ENCODE measurements around the gene ADIG. TPM values are rescaled to one million over a fixed set of nuclear protein-coding genes. Genes with fewer than 3 reads are reported as not detected.
A peak's percentile ranks its signal among the peaks of the same experiment; 100 is the strongest.

The ADIG gene
- total and polyA plus RNA-seq, 2 donors (not counting 1 experiment from before 2014, with no cell fraction given): not detected

DNA sequence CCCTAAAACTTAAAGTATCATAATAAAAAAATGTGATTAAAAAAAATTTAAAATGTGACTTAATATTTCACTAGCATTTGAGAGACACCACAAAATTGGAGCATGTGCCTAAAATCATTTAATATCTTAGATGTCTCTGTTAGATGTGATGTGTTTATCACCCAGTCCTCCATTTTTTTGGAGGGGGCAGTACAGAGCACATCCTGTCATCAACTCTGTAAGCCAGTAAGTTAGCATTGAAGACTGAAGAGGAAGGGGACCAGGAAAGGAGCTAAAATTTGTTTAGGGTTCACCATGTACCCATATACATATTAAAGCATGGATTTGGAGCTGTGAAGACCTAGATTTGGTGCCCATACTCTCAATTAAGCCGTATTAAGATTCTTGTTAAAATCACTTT is 30.7 kb upstream of the ADIG start:
- Histone ChIP-seq H3K9me3 (ENCODE audit: control insufficient read depth, insufficient read depth, low read depth, low read length) (no peaks in the 10 kb centered on the region), H2AFZ (ENCODE audit: low read length) (no peak overlapping the region), H3K9ac (ENCODE audit: insufficient read depth, low read length) (no peak overlapping the region), H3K27ac (ENCODE audit: insufficient read depth, low read length) (no peak overlapping the region), H3K4me2 (ENCODE audit: extremely low read depth, insufficient read depth, low read length) (no peak overlapping the region), H3K27me3 (ENCODE audit: control insufficient read depth, insufficient read depth, low read length) (no peaks in the 10 kb centered on the region), H4K20me1 (ENCODE audit: control insufficient read depth, extremely low read depth, insufficient read depth, low read length) (no peaks in the 10 kb centered on the region), H3K4me3 (replicated peaks in 1 of 4; ENCODE audit: control extremely low read depth in 1 of 4, insufficient read depth in 1 of 4, low read depth in 3 of 4, low read length in 4 of 4) (no peak overlapping the region), H3K36me3 (ENCODE audit: control insufficient read depth, insufficient read depth, low read length) (peaks cover 21% of the 10 kb centered on the region), H3K79me2 (ENCODE audit: control insufficient read depth, insufficient read depth, low read length) (no peaks in the 10 kb centered on the region), H3K4me1 (ENCODE audit: control insufficient read depth, extremely low read depth, insufficient read depth, low read length) (no peaks in the 10 kb centered on the region)
- TF ChIP-seq CTCF (conservative IDR thresholded peaks at IDR 0.05 in 1 of 2, IDR thresholded peaks at IDR 0.05 in 1 of 2; ENCODE audit: low read depth in 1 of 2, low read length in 2 of 2) (peak in 1 of 2 donors; percentile 17), EZH2 (IDR thresholded peaks at IDR 0.05; ENCODE audit: low read length, missing control alignments) (no peak)
- DNase-seq (ENCODE audit: low read depth in 2 of 2): no peak

DNA sequence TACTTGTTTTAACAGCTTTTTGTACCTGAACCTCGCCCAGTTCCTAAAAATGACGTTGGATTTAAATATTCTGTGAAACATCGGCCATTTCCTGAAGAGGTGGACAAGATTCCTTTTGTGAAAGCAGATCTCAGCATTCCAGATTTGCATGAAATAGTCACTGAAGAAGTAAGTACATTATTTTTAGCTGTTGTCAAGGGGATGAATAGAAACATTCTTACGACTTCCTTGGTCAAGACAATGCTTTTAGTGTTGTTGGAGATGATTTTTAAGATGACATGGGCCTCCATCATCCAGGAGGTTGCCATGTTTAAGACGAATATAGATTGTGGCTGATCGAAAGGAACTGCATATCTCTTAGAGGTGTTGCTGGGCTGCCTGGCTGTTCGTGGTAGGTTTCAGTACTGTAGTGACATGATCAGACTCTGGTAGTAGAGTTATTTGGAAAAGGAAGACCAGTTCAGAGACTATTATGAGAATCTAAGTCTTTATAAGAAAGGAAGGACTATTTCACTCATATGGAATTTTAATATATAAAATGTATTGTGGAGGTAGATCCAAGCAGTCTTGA is 29.9 kb upstream of the ADIG start:
- Histone ChIP-seq H3K4me1 (ENCODE audit: control insufficient read depth, extremely low read depth, insufficient read depth, low read length) (no peaks in the 10 kb centered on the region), H3K27me3 (ENCODE audit: control insufficient read depth, insufficient read depth, low read length) (no peaks in the 10 kb centered on the region), H3K9ac (ENCODE audit: insufficient read depth, low read length) (no peak overlapping the region), H3K4me2 (ENCODE audit: extremely low read depth, insufficient read depth, low read length) (no peak overlapping the region), H2AFZ (ENCODE audit: low read length) (no peak overlapping the region), H3K79me2 (ENCODE audit: control insufficient read depth, insufficient read depth, low read length) (no peaks in the 10 kb centered on the region), H3K9me3 (ENCODE audit: control insufficient read depth, insufficient read depth, low read depth, low read length) (no peaks in the 10 kb centered on the region), H3K27ac (ENCODE audit: insufficient read depth, low read length) (no peak overlapping the region), H3K4me3 (replicated peaks in 1 of 4; ENCODE audit: control extremely low read depth in 1 of 4, insufficient read depth in 1 of 4, low read depth in 3 of 4, low read length in 4 of 4) (no peak overlapping the region), H3K36me3 (ENCODE audit: control insufficient read depth, insufficient read depth, low read length) (peaks cover 19% of the 10 kb centered on the region), H4K20me1 (ENCODE audit: control insufficient read depth, extremely low read depth, insufficient read depth, low read length) (no peaks in the 10 kb centered on the region)
- no peak for DNase-seq (ENCODE audit: low read depth in 2 of 2)
- TF ChIP-seq EZH2 (IDR thresholded peaks at IDR 0.05; ENCODE audit: low read length, missing control alignments) (no peak), CTCF (conservative IDR thresholded peaks at IDR 0.05 in 1 of 2, IDR thresholded peaks at IDR 0.05 in 1 of 2; ENCODE audit: low read depth in 1 of 2, low read length in 2 of 2) (no peak)

- Histone ChIP-seq H3K36me3 (ENCODE audit: control insufficient read depth, insufficient read depth, low read length) (peaks cover 14% of the 10 kb centered on the region), H3K27me3 (ENCODE audit: control insufficient read depth, insufficient read depth, low read length) (no peaks in the 10 kb centered on the region), H4K20me1 (ENCODE audit: control insufficient read depth, extremely low read depth, insufficient read depth, low read length) (no peaks in the 10 kb centered on the region), H3K9me3 (ENCODE audit: control insufficient read depth, insufficient read depth, low read depth, low read length) (no peaks in the 10 kb centered on the region), H3K4me1 (ENCODE audit: control insufficient read depth, extremely low read depth, insufficient read depth, low read length) (no peaks in the 10 kb centered on the region), H3K4me3 (replicated peaks in 1 of 4; ENCODE audit: control extremely low read depth in 1 of 4, insufficient read depth in 1 of 4, low read depth in 3 of 4, low read length in 4 of 4) (no peak overlapping the region), H3K79me2 (ENCODE audit: control insufficient read depth, insufficient read depth, low read length) (no peaks in the 10 kb centered on the region), H3K9ac (ENCODE audit: insufficient read depth, low read length) (no peak overlapping the region), H3K4me2 (ENCODE audit: extremely low read depth, insufficient read depth, low read length) (no peak overlapping the region), H3K27ac (ENCODE audit: insufficient read depth, low read length) (no peak overlapping the region), H2AFZ (ENCODE audit: low read length) (no peak overlapping the region)
- DNase-seq (ENCODE audit: low read depth in 2 of 2): no peak
- no peak for TF ChIP-seq EZH2 (IDR thresholded peaks at IDR 0.05; ENCODE audit: low read length, missing control alignments)
- no peak for TF ChIP-seq CTCF (conservative IDR thresholded peaks at IDR 0.05 in 1 of 2, IDR thresholded peaks at IDR 0.05 in 1 of 2; ENCODE audit: low read depth in 1 of 2, low read length in 2 of 2)
Measured at GRCh38 chr20:38554986-38555385, 26.0 kb upstream of the ADIG start.

All from fibroblast of lung (primary cell).